Activated T-cell treated with anti-CD3 and anti-CD28 coated beads for 1 hour (primary cell): ENCODE measurements around the gene PARS2.
A peak's percentile ranks its signal among the peaks of the same experiment; 100 is the strongest.

Experiments
- DNase-seq: peaks from one replicate; pipeline ENCODE4 v3.0.0-alpha.2; 2020; ENCODE audit warnings: low read depth

PARS2 gene

GRCh38 chr1:54764133-54764921, at the start of gene PARS2:
Gene PARS2, minus strand, starts transcription at chr1:54764523. Its CDS starts 5,362 bp downstream, at chr1:54759161.
- peak; percentile 93 for DNase-seq

- DNase-seq, result no peak
Observed at GRCh38 chr1:54814126-54814498, 49.8 kb upstream of the PARS2 start.

DNA sequence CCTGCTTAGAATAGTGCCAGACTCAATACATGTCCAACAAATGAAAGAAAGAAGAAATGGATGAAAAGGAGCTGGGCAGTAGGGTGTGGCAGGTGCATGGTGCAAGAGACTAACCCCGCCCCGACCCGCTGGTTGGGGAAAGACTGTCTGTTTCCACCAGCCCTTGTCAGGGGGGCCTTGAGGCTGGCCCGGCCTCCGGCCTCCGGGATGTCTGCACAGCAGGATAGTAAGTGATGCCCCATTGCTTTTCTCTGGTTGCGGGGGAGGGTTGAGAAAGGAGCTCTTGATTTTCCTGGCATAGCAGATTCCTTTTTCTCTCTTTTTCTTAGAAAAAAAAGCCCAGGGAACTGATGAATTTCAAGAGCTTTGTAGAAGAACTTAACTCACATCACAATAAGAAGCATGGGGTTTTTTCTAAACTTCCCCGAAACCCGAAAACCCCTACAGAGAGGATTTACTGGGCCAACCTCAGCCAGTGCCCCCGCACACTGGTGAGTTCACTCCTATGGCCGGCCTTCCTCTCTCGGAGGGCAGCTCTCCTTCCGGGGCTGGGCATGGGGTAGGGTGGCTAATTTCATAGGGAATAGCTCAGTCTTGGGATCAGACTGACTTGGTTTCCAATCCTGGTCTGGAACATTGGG, 49.3 kb upstream of the PARS2 start:
- no peak for DNase-seq

GRCh38 chr1:54812801-54813484, 48.6 kb upstream of the PARS2 start:
- no peak for DNase-seq

DNA sequence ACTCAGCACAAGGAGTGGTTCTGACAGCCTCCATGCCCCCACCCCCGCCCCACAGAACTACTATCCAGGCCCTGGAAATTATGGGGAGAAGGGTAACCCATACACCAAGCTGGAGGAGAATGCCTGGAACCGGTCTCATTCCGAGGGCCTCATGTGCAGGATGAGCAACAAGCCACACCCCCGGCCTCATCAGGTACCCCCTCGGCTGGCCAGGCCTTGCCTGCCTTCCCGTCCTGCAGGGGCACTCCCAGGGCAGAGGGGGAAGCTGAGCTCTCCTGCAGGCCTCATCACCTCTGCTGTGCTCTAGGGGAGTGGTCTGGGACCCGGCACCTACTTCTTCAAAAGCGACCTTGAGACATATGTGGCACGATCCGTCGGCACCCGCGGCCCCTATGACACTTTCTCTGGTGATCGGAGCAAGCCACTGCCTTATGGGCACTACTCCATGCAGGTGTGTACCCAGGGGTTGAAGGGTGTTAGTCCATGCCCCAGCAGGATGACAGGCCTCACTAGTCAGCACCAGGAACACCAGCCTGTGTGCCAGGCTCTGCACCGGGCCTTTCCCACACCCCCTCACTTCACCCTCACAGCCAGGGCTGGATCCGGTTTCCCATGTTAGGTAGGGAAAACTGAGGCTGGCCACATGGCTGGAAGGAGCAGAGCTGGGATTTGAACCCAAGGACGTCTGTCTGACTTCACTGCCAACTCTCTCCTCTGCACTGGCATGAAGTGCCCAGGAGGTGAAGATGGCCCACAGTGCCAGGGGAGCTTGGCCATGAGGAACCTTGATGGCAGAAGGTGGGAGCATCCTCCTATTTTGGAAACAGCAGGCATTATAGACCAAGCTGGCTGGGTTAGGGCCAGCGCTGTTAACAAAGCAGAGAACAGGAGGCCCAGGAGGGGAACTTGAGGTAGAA, 47.7 kb upstream of the PARS2 start:
- no peak for DNase-seq

GRCh38 chr1:54811066-54811465, 46.7 kb upstream of the PARS2 start:
- DNase-seq, result no peak

DNA sequence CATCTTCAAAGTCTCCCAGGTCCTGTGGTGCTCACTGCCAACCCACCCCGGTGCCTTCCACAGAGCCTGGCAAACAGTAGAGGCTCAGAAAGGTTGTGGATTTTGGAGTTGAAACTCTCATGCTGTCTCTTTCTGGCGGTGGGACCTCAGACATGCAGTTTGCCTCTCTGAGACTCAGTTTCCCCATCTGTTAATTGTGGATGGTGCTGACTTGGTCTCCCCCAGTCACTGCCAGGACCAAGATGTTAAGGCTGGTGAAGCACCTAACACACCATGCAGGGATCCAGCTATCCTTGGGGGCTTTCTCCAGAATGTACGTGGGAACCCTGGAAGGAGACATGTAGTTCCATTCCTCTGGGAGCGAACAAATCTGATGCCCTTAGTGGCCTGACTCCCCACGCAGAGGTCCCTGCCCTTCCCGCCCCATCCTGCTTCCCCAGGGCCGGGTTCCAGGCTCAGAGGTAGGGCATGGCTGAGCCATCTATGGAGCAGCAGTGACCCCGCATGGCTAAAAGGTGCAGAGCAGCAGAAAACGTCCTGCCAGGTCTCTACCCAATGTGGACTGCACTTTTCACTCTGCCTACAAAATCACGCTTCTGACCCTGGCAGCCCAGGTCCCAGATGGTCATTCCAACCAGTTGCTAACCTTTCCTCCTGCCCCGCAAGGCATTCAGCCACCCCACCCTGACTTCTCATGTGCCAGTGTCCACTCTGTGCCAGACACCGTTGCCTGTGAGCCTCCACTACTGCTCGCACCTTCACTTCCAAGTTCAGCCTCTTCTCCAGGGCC, 46.0 kb upstream of the PARS2 start:
- peak; percentile 49 for DNase-seq

DNA sequence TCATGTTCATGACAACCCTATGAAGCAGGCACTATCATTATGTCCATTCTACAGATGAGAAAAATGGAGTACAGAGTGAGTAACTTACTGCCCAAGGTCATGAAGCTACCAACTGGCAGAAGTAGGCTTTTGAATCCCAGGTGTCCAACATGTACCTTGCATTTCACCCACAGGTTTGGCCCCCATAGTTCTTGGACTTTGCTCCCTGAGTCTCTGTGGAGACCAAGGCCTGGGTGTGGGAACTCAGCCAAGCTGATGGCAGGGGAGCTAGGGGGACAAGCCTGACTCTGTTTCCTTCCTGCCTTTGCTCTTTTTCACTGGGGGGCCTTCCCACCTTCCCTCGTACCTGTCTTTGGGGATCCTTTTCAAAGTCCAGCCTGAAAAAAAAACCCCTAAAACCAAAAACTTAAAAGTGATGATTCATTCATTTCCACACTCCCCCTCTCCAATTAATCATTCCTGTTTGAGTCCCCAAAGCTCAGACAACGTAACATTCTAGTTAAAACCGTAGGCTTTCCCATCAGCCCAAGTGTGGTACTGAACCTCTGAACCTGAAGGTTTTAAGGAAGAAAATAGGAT, 45.3 kb upstream of the PARS2 start:
- no peak for DNase-seq

GRCh38 chr1:54808443-54809207, 44.3 kb upstream of the PARS2 start:
- DNase-seq, result no peak

DNA sequence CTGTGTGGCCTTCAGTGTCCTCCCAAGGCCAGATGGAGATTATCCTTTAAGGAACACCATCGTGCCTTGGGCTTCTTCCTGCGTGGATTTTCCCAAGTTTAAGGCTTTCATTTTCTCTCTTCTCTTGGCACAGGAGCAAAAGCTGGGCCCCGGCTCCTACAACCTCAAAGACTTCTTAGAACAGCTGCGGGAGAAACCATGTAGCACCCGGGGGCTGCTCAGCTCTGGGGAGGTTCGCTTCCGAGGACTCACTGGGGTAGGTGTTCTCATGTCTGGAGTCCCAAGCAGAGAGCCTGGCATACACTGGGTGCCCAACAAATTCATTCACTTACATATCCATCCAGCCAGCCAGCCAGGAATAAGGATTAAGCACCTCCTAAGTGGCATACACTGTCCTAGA, 43.4 kb upstream of the PARS2 start:
- DNase-seq, result no peak

DNA sequence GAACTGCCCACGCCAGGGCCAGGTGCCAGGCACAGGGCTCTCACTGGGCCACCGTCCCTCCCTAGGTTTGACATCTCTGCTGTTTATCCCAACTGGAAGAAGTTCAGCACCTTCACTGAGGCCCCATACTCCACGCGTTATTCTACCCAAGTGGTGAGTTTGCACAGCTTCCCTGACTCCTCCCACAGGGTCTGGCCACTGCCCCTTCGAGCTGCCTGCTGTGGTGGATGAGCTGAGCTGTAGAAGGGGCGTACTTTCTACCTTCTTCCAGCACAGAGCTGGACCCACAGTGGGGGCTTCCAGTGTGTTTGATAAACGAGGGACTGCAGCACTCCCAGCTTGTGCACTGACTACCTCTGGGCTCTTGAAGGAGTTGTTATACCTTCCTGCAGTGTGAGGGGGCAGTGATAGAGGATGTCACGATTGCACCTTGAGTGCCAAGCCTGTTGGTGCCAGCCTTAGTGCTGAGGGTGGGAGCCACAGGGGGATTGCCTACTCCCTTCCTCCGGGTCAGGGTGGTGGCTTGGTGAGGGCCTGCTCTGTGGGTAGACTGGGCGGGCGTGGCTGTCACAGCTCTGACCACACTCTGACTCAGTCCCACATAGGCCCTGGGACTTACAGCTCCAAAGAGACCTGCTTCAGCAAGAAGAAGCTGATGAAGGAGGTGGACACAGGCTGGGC, 42.7 kb upstream of the PARS2 start:
- no peak for DNase-seq

GRCh38 chr1:54805981-54806381, 41.7 kb upstream of the PARS2 start:
- DNase-seq, result no peak

DNA sequence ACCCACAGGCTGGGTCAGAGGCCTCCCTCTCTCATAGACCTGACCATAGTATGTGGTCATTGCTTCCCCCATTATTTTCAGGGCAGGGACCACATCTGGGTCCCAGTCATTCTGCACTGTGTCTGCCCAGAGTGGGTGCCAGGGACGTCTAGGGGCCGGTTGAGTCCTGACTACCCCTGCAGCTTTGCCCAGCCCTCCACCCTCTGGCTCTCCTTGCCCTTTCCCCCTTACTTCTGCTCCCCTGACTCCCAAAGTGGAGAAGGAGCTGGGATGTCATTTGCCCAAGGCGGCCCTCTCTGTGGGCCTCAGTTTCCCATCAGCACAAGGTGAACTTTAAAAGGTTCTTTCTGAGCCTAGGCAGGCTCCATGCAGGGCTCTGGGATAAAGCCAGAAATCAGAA, 41.1 kb upstream of the PARS2 start:
- no peak for DNase-seq

GRCh38 chr1:54804471-54805132, 40.3 kb upstream of the PARS2 start:
- no peak for DNase-seq

DNA sequence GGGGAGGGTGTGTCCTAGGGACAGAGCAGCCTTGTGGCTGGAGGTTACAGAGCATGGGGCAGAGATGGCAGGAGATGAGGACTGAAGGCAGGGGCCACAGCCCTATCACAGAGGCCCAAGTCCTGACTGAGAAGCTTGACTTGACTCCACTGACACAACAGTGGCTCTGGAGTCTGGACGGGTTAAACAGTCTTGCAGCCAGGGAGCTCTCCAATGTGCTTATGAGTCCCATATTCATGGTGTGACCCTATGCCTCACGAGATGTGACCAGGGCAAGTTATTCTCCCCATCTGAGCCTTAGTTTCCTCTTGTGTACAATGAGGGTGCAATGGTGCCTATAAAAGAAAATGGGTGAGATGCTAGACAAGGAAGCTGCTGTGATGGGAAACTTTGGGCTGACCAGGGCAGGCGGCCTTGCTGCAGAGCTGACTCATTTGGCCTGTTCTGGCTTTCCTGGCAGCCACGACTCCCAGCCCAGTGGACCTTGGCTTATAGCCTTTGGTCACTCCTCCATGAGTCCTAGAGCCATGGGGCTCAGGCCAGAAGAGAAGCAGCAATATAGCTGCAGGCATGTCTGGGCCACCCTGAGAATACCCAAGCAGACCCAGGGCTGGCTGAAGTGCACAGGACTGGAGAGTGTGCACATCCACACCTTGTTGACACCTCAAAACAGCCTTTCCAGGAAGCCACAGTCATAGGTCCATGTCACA, 39.6 kb upstream of the PARS2 start:
- DNase-seq, result no peak

- peak; percentile 61 for DNase-seq
Observed at GRCh38 chr1:54800899-54801759, 36.8 kb upstream of the PARS2 start, which contains the start of gene TTC22. Gene TTC22, minus strand, starts transcription at chr1:54801323. Its CDS starts 160 bp downstream, at chr1:54801163.
